Islet of Langerhans (tissue), 1 donor: ENCODE data around the gene CLASP2.
"Not testable (repeated sequence)": the region's sequence is repeated elsewhere in the genome, so short reads cannot be mapped to it uniquely, and the experiment has no call there.

ENCODE experiments used
- FAIRE-seq: peaks from one replicate; lab custom pipeline; 2011; peaks lifted over from hg19 to GRCh38; lab: Jason Lieb, UNC

The CLASP2 gene

DNA sequence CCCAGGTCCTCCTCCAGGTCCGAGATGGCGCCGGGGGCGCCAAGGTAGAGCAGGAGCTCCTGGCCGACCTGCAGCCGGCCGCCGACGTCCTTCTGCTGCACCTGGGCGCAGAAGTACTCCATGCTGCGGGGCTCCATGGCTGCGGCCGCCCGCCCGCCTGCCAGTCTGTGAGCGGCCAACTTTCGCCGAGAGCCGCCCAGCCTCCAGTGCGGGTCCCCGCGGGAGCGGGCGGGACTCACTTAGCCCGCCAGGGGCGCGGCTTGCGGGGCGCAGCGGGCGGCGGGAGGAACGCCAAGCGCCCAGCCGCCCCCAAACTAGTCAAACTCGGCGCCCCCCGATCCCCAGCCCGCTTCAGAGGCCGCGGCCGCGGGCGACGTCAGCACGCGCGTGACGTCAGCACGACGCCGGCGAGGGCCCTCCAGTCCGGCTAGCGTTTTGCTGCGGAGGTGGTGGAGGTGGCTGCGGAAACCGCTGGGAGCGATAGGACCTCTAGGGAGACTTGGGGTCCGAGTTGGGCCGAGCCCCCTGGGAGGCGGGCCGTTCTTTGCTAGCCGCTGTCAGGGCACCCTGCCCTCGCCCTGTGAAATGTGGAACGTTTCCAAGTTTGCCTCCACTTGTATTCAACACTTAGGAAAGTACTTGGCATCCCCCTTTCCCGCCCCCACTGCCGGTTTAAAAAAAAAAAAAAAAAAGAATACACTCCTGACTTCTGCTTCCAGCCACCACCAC, at the start of gene CLASP2:
CLASP2 (minus strand) TSS at position 389 of the 729 bp plus-strand sequence; CDS start at position 137, 252 bp downstream.
- FAIRE-seq: no peak

DNA sequence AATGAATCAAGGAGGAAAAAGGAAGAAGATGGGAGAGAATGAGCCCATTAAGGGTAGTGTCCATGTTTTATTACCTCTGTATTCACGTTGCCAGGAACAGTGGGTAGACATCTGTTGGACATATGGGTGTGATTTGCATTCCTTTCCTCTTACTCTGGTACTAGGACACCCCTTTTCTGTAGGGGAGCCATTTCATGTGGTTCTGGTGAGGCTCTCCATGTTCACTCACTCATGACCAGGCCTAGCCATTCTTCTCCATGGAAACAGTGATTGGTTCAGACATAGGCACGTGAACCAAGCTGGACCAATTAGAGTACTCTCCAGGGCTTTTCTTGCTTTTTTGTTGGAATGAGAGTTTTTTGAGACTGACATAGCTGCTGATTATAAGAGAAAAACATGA, 40.8 kb upstream of the CLASP2 start:
- no peak for FAIRE-seq

DNA sequence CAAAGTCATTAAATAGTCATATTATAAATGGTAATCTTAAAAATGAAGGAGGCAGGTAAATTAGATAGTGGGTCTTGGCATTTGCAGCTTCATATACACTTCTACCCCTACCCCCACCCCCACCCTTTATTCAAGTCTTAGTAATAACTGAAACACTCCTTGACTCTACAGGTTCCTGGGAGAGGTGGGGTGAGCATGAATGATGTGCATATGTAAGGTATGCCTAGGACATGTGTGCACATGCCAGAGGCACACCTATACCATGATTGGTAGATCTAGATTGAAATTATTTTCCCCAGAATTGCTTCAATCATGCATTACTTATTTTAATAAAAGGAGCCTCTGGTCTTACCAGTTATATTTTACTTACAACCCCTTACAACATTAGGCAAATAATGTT, 40.2 kb upstream of the CLASP2 start:
- FAIRE-seq: no peak

DNA sequence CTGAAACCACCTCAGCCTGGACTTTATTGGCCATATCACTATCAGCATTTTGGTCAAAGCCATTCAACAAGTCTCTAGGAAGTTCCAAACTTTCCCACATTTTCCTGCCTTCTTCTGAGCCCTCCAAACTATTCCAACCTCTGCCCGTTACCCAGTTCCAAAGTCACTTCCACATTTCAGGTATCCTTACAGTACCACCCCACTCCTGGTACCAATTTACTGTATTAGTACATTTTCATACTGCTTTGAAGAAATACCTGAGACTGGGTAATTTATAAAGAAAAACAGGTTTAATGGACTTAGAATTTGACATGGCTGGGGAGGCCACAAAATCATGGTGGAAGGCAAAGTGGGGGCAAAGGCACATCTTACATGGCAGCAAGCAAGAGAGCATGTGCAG, 36.3 kb upstream of the CLASP2 start:
- FAIRE-seq: not testable (repeated sequence)

GRCh38 chr3:33751336-33751735, 33.3 kb upstream of the CLASP2 start:
- FAIRE-seq: no peak

DNA sequence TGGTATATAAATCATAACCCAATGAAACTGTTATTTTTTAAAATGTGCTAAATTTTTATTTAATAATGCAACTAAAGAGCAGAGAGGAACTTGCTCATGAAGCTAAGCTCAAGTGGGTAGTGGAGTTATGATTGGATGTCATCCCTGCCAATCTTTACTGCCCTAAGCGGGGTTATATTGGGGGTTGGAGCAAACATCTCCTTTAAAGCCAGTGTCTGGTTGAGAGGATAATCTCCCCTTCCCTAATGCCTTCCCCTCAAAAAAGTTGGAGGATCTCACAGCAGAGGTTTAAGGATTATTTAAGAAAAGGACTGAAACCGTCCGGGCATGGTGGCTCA, 32.1 kb upstream of the CLASP2 start:
- no peak for FAIRE-seq

DNA sequence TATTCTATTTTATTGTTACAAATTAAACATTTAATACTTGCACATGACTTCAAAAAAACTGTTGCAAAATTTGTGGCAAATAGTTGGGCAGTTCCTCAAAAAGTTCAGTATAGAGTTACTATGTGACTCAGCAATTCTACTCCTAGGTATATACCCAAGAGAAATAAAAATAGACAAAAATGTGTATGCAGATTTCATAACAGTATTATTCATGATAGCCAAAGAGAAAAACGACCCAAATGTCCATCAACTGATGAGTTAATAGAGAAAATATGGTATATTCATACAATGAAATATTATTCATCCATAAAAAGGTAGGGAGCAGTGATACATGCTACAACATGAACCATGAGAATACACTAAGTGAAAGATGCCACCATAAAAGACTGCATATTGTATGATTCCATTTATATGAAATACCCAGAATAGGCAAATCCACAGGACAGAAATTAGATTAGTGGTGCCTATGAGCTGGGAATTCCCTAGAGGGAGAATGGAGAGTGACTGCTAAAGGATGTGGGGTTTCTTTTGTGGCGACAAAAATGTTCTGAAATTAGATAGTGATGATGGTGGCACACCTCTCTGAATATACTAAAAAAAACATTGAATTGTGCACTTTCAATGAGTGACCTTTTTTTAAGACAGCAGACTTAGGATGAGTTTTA, 31.6 kb upstream of the CLASP2 start:
- FAIRE-seq: no peak

- no peak for FAIRE-seq
Measured at GRCh38 chr3:33746416-33747116, 28.5 kb upstream of the CLASP2 start.

DNA sequence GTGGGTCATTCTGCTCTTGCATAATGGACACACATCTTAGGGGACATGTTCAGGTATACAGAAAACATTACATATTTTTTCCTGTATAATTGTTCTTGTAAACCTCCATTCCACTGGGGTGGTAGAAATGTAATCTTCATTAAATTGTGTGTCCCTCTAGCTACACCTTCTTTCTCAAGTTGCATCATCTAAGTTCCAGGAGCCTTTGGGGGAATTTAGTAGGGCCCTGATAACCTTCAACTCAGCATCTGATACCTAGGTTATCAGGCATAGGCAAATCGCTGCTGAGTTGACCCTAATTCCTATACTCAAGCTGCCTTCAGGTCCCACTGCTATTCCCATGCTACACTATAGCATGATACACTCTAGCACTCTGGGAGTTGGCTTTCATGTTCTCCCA, 19.1 kb upstream of the CLASP2 start:
- no peak for FAIRE-seq

GRCh38 chr3:33732394-33732793, 14.3 kb upstream of the CLASP2 start:
- FAIRE-seq: no peak

DNA sequence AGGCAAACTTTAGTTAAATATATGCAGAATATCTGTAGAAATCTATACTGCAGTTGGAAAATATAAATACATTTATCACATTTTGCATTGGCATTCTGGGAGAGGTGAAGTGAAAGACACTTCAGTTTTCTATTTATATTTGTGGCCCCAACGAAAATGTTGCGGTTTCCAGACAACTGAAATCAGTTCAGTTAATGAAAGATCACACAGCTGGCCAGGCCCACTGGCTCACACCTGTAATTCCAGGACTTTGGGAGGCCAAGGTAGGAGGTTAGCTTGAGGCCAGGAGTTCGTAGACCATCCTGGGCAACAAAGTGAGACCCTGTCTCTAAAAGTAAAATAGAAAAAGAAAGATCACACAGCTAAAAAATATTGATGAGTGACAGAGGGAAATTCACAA, 11.9 kb upstream of the CLASP2 start:
- no peak for FAIRE-seq

DNA sequence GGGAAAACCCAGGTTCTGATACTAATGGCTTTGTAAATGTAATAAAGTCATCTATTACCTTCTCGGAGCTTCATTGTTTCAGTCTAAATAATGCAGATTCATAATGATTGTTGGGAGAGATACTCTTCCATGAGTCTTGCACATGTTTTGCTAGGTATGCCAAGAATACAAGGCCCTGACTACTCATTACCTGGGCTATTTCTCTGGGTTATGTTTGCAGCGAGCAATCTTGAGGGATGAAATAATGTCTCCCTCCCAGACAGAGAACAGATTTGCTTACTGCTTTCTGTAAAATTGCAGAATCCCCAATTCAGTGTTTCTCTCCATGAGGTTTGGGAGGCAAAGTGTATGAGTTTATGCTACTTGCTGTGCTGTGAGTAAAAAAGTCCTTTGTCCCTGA, 6.2 kb upstream of the CLASP2 start:
- FAIRE-seq: no peak

DNA sequence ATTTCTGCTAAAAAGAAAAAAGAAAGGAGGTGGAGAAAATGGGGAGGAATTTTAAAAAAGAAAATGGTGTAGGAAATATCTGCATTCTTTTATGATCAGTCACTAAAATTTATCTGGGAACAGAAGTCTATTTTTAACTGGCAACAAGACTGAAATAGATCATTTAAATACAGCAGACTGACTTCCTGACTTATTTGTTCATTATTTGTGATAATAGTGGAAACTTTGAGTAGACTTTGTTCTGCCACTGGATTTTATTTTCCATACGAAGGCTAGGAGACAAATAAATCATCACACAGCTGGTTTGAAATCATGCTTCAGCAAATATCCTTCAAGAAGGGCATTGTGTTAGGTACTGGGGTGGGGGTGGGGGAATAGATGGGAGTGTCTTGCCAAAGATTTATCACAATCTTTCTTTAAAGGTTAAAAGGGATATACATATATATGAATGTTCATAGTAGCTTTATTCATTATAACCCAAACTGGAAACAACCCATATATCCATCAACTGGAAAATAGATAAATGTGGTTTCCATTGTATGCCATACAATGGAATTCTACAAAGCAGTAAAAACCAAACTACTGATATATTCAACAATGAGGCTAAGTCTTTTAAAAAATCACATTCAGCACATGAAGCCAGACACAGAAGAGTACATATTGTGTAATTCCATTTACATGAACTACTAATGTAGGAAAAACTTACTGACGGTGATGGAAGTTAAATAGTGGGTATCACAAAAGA, 4.7 kb upstream of the CLASP2 start:
- FAIRE-seq: peak; percentile 13

DNA sequence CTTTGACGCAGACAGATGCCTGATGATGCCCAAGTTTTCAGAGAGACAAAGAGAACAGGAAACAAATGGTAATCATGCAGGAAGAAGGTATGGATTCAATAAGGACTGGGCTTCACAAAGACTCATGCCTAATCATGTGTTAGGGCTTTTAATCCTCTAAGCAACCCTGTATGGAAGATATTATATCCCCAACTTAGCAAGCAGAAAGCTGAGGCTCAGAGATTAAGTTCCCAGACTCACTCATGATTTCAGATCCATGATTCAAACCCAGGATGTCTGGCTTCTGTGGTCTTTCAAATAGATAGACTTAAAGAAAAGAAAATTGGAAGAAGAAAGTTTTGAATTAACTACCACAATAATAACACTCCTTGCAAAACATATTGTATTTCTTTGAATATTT, 4.1 kb upstream of the CLASP2 start:
- no peak for FAIRE-seq

DNA sequence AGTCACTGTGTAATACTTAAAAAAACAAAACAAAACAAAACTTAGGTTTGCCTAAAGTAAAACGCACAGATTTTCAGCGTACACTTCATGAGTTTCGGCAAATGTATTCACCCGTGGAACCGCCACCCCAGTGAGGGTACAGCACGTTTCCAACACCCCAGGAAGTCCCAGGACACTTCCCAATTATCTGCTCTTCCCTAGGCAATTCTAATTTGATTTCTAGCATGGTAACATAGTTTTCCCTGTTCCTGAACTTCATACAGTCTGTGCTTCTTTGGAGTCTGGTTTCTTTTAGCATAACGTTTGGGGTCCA, 497 bp upstream of the CLASP2 start:
- no peak for FAIRE-seq

DNA sequence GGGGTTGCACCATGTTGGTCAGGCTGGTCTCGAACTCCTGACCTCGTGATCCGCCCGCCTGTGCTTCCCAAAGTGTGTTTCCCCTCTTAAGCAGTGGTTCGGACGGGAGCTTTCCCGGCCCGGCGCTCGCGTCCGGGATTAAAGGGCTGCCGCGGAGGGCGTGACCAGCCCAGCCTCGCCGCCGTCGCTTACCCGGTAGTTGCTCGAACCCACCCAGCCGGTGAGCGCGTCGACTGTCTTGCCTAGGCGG, 513 bp downstream of the CLASP2 start:
- no peak for FAIRE-seq

DNA sequence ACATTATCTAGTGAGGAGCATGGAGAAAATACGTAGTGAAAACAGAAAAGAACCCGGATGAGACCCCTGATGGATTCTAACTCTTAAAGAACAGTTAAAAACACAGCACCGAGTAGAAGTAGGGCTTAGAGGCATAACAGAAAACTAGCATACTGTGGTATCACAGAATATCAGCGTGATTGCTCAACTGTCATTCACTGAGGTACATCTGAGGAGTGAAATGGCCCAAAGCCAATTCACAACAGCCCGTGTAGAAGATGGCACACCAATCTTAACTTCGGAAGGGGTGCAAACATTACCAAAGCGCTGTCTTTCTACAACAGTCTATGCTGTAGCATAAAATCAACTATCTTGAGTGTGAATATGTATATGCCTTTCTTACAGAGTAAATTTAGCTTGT, 1.8 kb downstream of the CLASP2 start:
- no peak for FAIRE-seq

- FAIRE-seq: no peak
Measured at GRCh38 chr3:33711100-33711499, 7.0 kb downstream of the CLASP2 start.

DNA sequence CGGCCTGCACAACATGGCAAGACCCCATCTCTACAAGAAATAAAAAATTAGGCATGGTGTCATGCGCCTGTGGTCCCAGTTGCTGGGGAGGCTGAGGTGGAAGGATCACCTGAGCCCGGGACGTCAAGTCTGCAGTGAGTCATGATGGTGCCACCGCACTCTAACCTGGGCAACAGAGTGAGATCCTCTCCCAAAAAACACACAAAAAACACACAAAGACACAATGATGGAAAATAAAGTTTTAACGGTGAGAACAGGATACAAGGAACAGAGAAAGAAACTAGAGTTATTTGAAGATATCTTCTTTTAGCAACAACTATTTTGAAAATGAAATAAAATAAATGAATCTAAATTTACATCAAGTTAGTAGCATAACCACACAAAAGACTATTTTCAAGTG, 12.0 kb downstream of the CLASP2 start:
- no peak for FAIRE-seq

DNA sequence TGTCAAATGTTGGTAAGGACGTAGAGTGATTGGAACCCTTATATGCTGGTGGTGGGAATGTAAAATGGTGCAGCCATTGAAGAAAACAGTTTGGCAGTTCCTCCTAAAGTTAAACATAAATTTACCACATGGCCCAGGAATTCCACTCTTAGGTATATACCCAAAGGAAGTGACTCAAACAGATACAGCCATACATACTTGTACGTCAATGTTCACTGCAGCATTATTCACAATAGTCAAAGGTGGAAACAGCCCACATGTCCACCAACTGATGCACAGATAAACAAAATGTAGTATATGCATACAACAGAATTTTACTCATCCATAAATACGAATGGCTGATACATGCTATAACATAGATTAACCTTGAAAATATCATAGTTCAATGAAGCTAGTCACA, 13.2 kb downstream of the CLASP2 start:
- no peak for FAIRE-seq

DNA sequence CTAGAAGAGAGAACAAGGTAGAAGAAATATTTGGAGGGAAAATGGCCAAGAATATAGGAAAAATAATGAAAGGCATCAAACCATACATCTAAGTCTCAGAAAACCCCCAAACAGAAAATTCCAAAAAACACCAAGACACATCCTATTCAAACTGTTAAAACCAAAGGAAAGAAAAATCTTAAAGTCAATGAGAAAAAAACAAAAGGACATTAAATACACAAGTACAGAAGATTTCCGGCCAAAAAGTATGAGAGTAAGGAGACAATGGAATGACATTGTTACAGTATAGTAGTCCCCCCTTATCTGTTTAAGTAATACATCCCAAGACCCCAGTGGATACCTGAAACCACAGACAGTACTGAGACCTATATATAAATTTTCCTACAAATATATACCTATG, 18.8 kb downstream of the CLASP2 start:
- no peak for FAIRE-seq

- no peak for FAIRE-seq
Measured at GRCh38 chr3:33694944-33695343, 23.1 kb downstream of the CLASP2 start.

GRCh38 chr3:33690341-33690740, 27.7 kb downstream of the CLASP2 start:
- no peak for FAIRE-seq
